CD14-positive monocyte (primary cell): Measurements from ENCODE around the gene USP30. TPM values are rescaled to one million over a fixed set of nuclear protein-coding genes. Genes with fewer than 3 reads are reported as not detected.
A peak's percentile ranks its signal among the peaks of the same experiment; 100 is the strongest.

Experiments
- DNase-seq, 3 donors: peaks; one replicate each; pipeline ENCODE4 v3.0.0-alpha.2; 2011 to 2022
- H2AFZ ChIP-seq: 2 replicates; pipeline ENCODE4 v1.6.0; 2012; ENCODE audit warnings: mild to moderate bottlenecking, low read depth, low read length, inconsistent platforms; ENCODE audit not compliant: insufficient read depth, poor library complexity, severe bottlenecking
- H3K27ac ChIP-seq, 2 donors: 1 replicate in 1 of 2; 2 replicates in 1 of 2; pipeline ENCODE4 v1.5.1; 2012 to 2013; ENCODE audit warnings: low read length in 2 of 2, control low read depth in 1 of 2, inconsistent platforms in 1 of 2, low read depth in 1 of 2, mild to moderate bottlenecking in 1 of 2
- H3K27me3 ChIP-seq, 2 donors: one replicate each; pipeline versions ENCODE4 v1.6.0 to v1.6.1; 2011 to 2013; ENCODE audit warnings: low read length in 2 of 2; ENCODE audit not compliant: control insufficient read depth in 2 of 2, insufficient read depth in 2 of 2
- H3K36me3 ChIP-seq, 2 donors: replicated peaks in 1 of 2; 1 replicate in 1 of 2; 2 replicates in 1 of 2; pipeline versions ENCODE4 v1.5.1 to v1.6.1; 2012 to 2013; ENCODE audit warnings: low read length in 2 of 2, control low read depth in 1 of 2, inconsistent platforms in 1 of 2, mild to moderate bottlenecking in 1 of 2; ENCODE audit not compliant: insufficient read depth in 2 of 2, control insufficient read depth in 1 of 2
- H3K4me1 ChIP-seq, 2 donors: 1 replicate in 1 of 2; 2 replicates in 1 of 2; pipeline versions ENCODE4 v1.5.1 to v1.6.1; 2012 to 2013; ENCODE audit warnings: low read length in 2 of 2, control low read depth in 1 of 2, inconsistent platforms in 1 of 2, mild to moderate bottlenecking in 1 of 2, moderate library complexity in 1 of 2; ENCODE audit not compliant: insufficient read depth in 2 of 2, control insufficient read depth in 1 of 2
- H3K4me2 ChIP-seq: replicated peaks from 2 replicates; pipeline ENCODE3; 2012; ENCODE audit warnings: low read length, moderate library complexity, mild to moderate bottlenecking; ENCODE audit not compliant: poor library complexity, severe bottlenecking; ENCODE audit errors: extremely low read depth
- H3K4me3 ChIP-seq, 3 experiments: fragments of 200-600 bp in 1 of 3; sonication (generic) in 1 of 3; replicated peaks in 1 of 3; 1 replicate in 2 of 3; 2 replicates in 1 of 3; pipeline ENCODE4 v1.5.1; 2011 to 2013; ENCODE audit warnings: low read length in 3 of 3, mild to moderate bottlenecking in 3 of 3, control low read depth in 2 of 3, low read depth in 2 of 3, inconsistent platforms in 1 of 3, moderate library complexity in 1 of 3
- H3K79me2 ChIP-seq: 2 replicates; pipeline ENCODE4 v1.6.0; 2012; ENCODE audit warnings: mild to moderate bottlenecking, control low read depth, inconsistent platforms, low read length, moderate library complexity; ENCODE audit not compliant: insufficient read depth
- H3K9ac ChIP-seq: 2 replicates; pipeline ENCODE4 v1.6.0; 2017; ENCODE audit warnings: low read length, mild to moderate bottlenecking; ENCODE audit not compliant: insufficient read depth, poor library complexity, severe bottlenecking
- H3K9me3 ChIP-seq, 2 donors: replicated peaks in 1 of 2; 1 replicate in 1 of 2; 2 replicates in 1 of 2; pipeline versions ENCODE4 v1.5.1 to v1.6.1; 2012 to 2013; ENCODE audit warnings: low read length in 2 of 2, control low read depth in 1 of 2; ENCODE audit not compliant: control insufficient read depth in 1 of 2, insufficient read depth in 1 of 2
- H4K20me1 ChIP-seq: 2 replicates; pipeline ENCODE4 v1.6.0; 2012; ENCODE audit warnings: mild to moderate bottlenecking, low read length, control low read depth, moderate library complexity; ENCODE audit not compliant: insufficient read depth
- H3K27ac Mint-ChIP-seq, 7 donors: one replicate each; pipeline ENCODE4 v1.8.0; 2020; ENCODE audit warnings: mild to moderate bottlenecking in 7 of 7, mixed read lengths in 7 of 7, moderate library complexity in 6 of 7, inconsistent platforms in 2 of 7
- H3K27me3 Mint-ChIP-seq, 3 donors: one replicate each; pipeline ENCODE4 v1.8.0; 2021 to 2022; ENCODE audit warnings: low read depth in 3 of 3, mild to moderate bottlenecking in 3 of 3, mixed read lengths in 3 of 3, moderate library complexity in 3 of 3, inconsistent platforms in 1 of 3
- H3K36me3 Mint-ChIP-seq, 2 donors: one replicate each; pipeline ENCODE4 v1.8.0; 2020; ENCODE audit warnings: mixed read lengths in 2 of 2, inconsistent platforms in 1 of 2, mild to moderate bottlenecking in 1 of 2
- H3K4me1 Mint-ChIP-seq: one replicate; pipeline ENCODE4 v1.8.0; 2020; ENCODE audit warnings: mild to moderate bottlenecking, mixed read lengths
- H3K4me3 Mint-ChIP-seq, 2 donors: one replicate each; pipeline ENCODE4 v1.8.0; 2020; ENCODE audit warnings: mild to moderate bottlenecking in 2 of 2, mixed read lengths in 2 of 2, moderate library complexity in 1 of 2
- H3K9me3 Mint-ChIP-seq, 7 donors: one replicate each; pipeline ENCODE4 v1.8.0; 2020 to 2022; ENCODE audit warnings: mixed read lengths in 7 of 7, mild to moderate bottlenecking in 6 of 7, moderate library complexity in 6 of 7, inconsistent platforms in 2 of 7
- WGBS: methylation state at CpG from one replicate; pipeline ENCODE4 v1.1.5; 2013; ENCODE audit warnings: missing lambda C conversion rate; ENCODE audit not compliant: insufficient coverage; 5-methylcytosine and 5-hydroxymethylcytosine counted together
- intact Hi-C, 2 donors: fragments of 100-400 bp; cut with micrococcal nuclease; formaldehyde crosslinking; loops; one replicate each; pipeline versions ENCODE4 v1.15.0 to v1.15.1; 2023
- polyA plus RNA-seq, 3 donors: library from polyadenylated mRNA; depleted of rRNA in 1 of 3; unstranded in 2 of 3; stranded (reverse) in 1 of 3; fragments of 300-500 nt in 2 of 3; fragments of >200 nt in 1 of 3; fragmentation: Illumina TruSeq in 2 of 3; gene quantifications; 1 replicate in 2 of 3; 2 replicates in 1 of 3; pipeline ENCODE4 v1.2.3, GENCODE V29; 2012 to 2021
- small RNA-seq: library from RNA; depleted of rRNA; stranded (forward); fragments of <200 nt; gene quantifications from one replicate; pipeline ENCODE3, GENCODE V24; 2012; ENCODE audit warnings: low read depth; ENCODE audit not compliant: insufficient read length
- TF ChIP-seq, protein P1 (sequence below): fragments of 200-600 bp; IDR thresholded peaks from one replicate; pipeline ENCODE4 v1.8.0; 2022; ENCODE audit warnings: antibody characterized with exemption, mild to moderate bottlenecking

The USP30 gene
- polyA plus RNA-seq, 3 donors = 4.5 to 8.2 (median 6.8) TPM

DNA sequence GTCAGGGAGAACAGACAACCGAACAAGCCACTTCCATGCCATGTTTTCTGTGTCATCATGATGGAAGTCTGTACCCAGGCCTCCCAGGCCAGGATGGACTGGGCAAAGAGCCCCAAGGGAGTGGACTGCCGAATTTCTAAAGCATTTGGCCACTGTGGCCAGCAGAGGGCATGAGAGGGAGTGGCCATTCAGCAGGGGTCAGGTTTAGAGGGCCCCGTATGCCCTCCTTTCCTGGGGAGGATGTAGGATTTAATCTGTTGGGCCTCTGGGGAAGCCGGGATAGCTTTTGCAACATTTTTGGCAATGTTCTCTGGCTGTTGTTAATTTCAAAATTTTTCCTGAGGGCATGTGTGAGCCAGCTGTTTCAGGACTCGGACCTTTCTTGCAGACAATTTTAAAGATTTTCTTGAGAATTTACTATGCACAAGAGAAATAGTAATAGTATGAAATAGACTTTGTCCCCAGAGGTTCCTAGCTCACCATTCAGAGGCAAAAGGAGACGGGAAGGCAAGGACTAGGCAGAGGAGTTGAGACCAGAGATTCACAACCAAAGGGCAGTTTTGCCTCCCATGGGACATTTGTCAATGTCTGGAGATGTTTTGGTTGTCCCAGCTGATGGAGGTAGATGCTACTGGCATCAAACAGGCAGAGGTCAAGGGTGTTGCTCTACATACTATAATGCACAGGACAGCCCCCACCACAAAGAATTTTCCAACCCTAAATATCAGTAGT lies 82.0 kb downstream of the USP30 start:
- H3K4me2 ChIP-seq = no peak overlapping the region
- H3K4me1 ChIP-seq = no peaks in the 10 kb centered on the region
- Mint-ChIP-seq H3K9me3 (peaks cover 0 to 7% (median 2%) of the 10 kb centered on the region in 7 donors), H3K27ac (no peak overlapping the region), H3K27me3 (peaks cover 0 to 2% (median 0%) of the 10 kb centered on the region in 3 donors), H3K4me3 (no peak overlapping the region), H3K36me3 (no peaks in the 10 kb centered on the region), H3K4me1 (no peaks in the 10 kb centered on the region)
- TF ChIP-seq, protein P1, sequence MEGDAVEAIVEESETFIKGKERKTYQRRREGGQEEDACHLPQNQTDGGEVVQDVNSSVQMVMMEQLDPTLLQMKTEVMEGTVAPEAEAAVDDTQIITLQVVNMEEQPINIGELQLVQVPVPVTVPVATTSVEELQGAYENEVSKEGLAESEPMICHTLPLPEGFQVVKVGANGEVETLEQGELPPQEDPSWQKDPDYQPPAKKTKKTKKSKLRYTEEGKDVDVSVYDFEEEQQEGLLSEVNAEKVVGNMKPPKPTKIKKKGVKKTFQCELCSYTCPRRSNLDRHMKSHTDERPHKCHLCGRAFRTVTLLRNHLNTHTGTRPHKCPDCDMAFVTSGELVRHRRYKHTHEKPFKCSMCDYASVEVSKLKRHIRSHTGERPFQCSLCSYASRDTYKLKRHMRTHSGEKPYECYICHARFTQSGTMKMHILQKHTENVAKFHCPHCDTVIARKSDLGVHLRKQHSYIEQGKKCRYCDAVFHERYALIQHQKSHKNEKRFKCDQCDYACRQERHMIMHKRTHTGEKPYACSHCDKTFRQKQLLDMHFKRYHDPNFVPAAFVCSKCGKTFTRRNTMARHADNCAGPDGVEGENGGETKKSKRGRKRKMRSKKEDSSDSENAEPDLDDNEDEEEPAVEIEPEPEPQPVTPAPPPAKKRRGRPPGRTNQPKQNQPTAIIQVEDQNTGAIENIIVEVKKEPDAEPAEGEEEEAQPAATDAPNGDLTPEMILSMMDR = peak; percentile 79
- no peaks in the 10 kb centered on the region for H4K20me1 ChIP-seq
- no peak overlapping the region for H3K9ac ChIP-seq
- no peaks in the 10 kb centered on the region for H3K27me3 ChIP-seq
- H3K4me3 ChIP-seq = no peak overlapping the region
- intact Hi-C loops = loop anchor here in 1 of 2 donors (5.0 kb wide), 1 partner anchor 258 kb away; no protein-coding TSS in a partner anchor
- H3K27ac ChIP-seq = no peak overlapping the region
- H2AFZ ChIP-seq = no peak overlapping the region
- no peaks in the 10 kb centered on the region for H3K36me3 ChIP-seq
- DNase-seq = peak in 2 of 3 donors; percentile 7 to 13
- no peaks in the 10 kb centered on the region for H3K79me2 ChIP-seq
- no peaks in the 10 kb centered on the region for H3K9me3 ChIP-seq
- 68% methylated on average over 5 of the region's 6 CpGs for WGBS

DNA sequence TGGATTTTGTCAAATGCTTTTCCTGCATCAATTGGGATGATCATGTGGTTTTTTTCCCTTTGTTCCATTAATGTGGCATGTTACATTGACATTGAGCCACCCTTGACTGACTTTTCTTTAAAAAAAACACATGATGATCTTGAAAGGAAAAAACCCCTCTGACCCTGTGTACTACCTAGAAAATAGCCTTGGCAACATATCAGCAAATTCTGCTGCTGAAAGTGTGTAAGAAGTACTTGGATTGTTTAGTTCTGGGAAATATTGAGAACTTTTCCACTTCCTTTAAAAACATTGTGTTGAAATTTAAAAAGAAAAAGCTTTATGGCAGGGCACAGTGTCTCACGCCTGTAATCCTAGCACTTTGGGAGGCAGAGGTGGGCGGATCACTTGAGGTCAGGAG lies 84.7 kb downstream of the USP30 start:
- Mint-ChIP-seq H3K9me3 (peaks cover 0 to 9% (median 2%) of the 10 kb centered on the region in 7 donors), H3K36me3 (no peaks in the 10 kb centered on the region), H3K4me3 (no peak overlapping the region), H3K27me3 (peaks cover 0 to 2% (median 2%) of the 10 kb centered on the region in 3 donors), H3K4me1 (no peaks in the 10 kb centered on the region), H3K27ac (no peak overlapping the region)
- no peaks in the 10 kb centered on the region for H3K36me3 ChIP-seq
- no peak overlapping the region for H2AFZ ChIP-seq
- no peaks in the 10 kb centered on the region for H3K79me2 ChIP-seq
- no peak for DNase-seq
- no peaks in the 10 kb centered on the region for H4K20me1 ChIP-seq
- TF ChIP-seq, protein P1 = no peak
- no peaks in the 10 kb centered on the region for H3K27me3 ChIP-seq
- no peak overlapping the region for H3K4me2 ChIP-seq
- no peak overlapping the region for H3K4me3 ChIP-seq
- intact Hi-C loops = no loop called here
- H3K4me1 ChIP-seq = no peaks in the 10 kb centered on the region
- WGBS = 80% methylated on average over 1 of the region's 2 CpGs
- no peak overlapping the region for H3K9ac ChIP-seq
- H3K27ac ChIP-seq = no peak overlapping the region
- no peaks in the 10 kb centered on the region for H3K9me3 ChIP-seq

Small RNA genes lying within 50 kb of the gene (small RNA-seq; reads per million reads assigned to genes)
- gene AC190387.1 (not detected), gene RNA5SP372 (not detected)

Other genes starting within 250 kb of the USP30 start
- gene SSH1, start 195.0 kb upstream of the USP30 start, polyA plus RNA-seq = 10 to 100 TPM in 1 of 3 donors, 1 to 10 TPM in 2; 5.2 to 13.1 (median 8.7) TPM
- gene DAO, start 172.5 kb upstream of the USP30 start, polyA plus RNA-seq = not detected
- not detected for gene SVOP, start 31.5 kb upstream of the USP30 start, polyA plus RNA-seq
- 10 to 100 TPM in 1 of 3 donors, 1 to 10 TPM in 2; 3.7 to 13.0 (median 4.5) TPM for gene ALKBH2, start 40.9 kb downstream of the USP30 start, polyA plus RNA-seq
- gene UNG, start 45.0 kb downstream of the USP30 start, polyA plus RNA-seq = 1 to 10 TPM; 1.1 to 2.1 (median 2.0) TPM
- 1 to 10 TPM in 2 of 3 donors, under 1 TPM in 1; 0.14 to 5.0 (median 1.9) TPM for gene ACACB, start 64.0 kb downstream of the USP30 start, polyA plus RNA-seq